HepG2 (cell line): Measurements from ENCODE around the gene FBF1. TPM values are rescaled to one million over a fixed set of nuclear protein-coding genes. Genes with fewer than 3 reads are reported as not detected.

Experiments
- ATF7 ChIP-seq, 2 experiments: fragments of 450-650 bp in 1 of 2; sonication (generic) in 1 of 2; formaldehyde crosslinking in 1 of 2; IDR thresholded peaks; 2 replicates each; pipeline versions ENCODE4 v1.4.0 to v1.6.1; 2016 to 2020; ENCODE audit warnings: antibody characterized with exemption in 1 of 2, mild to moderate bottlenecking in 1 of 2, missing genetic modification reagents in 1 of 2
- DPF2 ChIP-seq: sonication (generic); formaldehyde crosslinking; IDR thresholded peaks from 2 replicates; pipeline ENCODE4 v1.4.0; 2020; ENCODE audit warnings: mild to moderate bottlenecking, low read depth, missing genetic modification reagents, borderline replicate concordance
- HMG20B ChIP-seq: conservative IDR thresholded peaks from 2 replicates; pipeline ENCODE4 v1.6.1; 2016; ENCODE audit warnings: missing genetic modification reagents, missing compliant biosample characterization
- ISL2 ChIP-seq: sonication (generic); formaldehyde crosslinking; IDR thresholded peaks from 2 replicates; pipeline ENCODE4 v1.5.0; 2020; ENCODE audit warnings: missing genetic modification reagents
- NFYC ChIP-seq: IDR thresholded peaks from 2 replicates; pipeline ENCODE4 v1.6.1; 2016; ENCODE audit warnings: missing genetic modification reagents, missing compliant biosample characterization
- RNF2 ChIP-seq: fragments of 450-650 bp; conservative IDR thresholded peaks from 2 replicates; pipeline ENCODE4 v1.6.1; 2016; ENCODE audit warnings: low read depth
- YEATS2 ChIP-seq: sonication (generic); formaldehyde crosslinking; IDR thresholded peaks from 2 replicates; pipeline ENCODE4 v1.4.0; 2020; ENCODE audit warnings: missing genetic modification reagents, borderline replicate concordance
- ZNF136 ChIP-seq: sonication (generic); formaldehyde crosslinking; IDR thresholded peaks from 2 replicates; pipeline ENCODE4 v1.8.1; 2022; ENCODE audit warnings: low read depth, mild to moderate bottlenecking, moderate library complexity, missing genetic modification reagents
- ZNF138 ChIP-seq: sonication (generic); formaldehyde crosslinking; IDR thresholded peaks from 2 replicates; pipeline ENCODE4 v1.5.0; 2020; ENCODE audit warnings: mild to moderate bottlenecking, low read depth, missing genetic modification reagents
- polyA plus RNA-seq, 8 experiments: library from polyadenylated mRNA; depleted of rRNA in 3 of 8; stranded (reverse) in 7 of 8; unstranded in 1 of 8; fragments of >200 nt; fragmentation: Illumina TruSeq in 4 of 8; extraction: Trizol in 4 of 8; gene quantifications; 2 replicates each; pipeline versions ENCODE4 v1.2.1 to v1.2.3, GENCODE V29; 2011 to 2016; ENCODE audit warnings: low read depth in 4 of 8, missing spikeins in 1 of 8, mixed read lengths in 1 of 8; ENCODE audit not compliant: insufficient read depth in 1 of 8
- total RNA-seq, 5 experiments: library from RNA; depleted of rRNA; stranded (reverse); fragments of >200 nt; fragmentation: Illumina TruSeq; extraction: Trizol; gene quantifications; 2 replicates each; pipeline ENCODE4 v1.2.3, GENCODE V29; 2016; ENCODE audit warnings: low read depth in 1 of 5
- TF ChIP-seq, protein P1 (sequence below): sonication (generic); formaldehyde crosslinking; IDR thresholded peaks from 2 replicates; pipeline ENCODE4 v1.4.0; 2020; ENCODE audit warnings: missing genetic modification reagents
- TF ChIP-seq, protein P2 (sequence below): sonication (generic); formaldehyde crosslinking; IDR thresholded peaks from 2 replicates; pipeline ENCODE4 v1.4.0; 2020; ENCODE audit warnings: missing genetic modification reagents
- TF ChIP-seq, protein P3 (sequence below), 2 experiments: sonication (generic) in 1 of 2; formaldehyde crosslinking in 1 of 2; IDR thresholded peaks; 2 replicates each; pipeline versions ENCODE4 v1.4.0 to v1.6.1; 2018 to 2020; ENCODE audit warnings: missing genetic modification reagents in 2 of 2, borderline replicate concordance in 1 of 2, low read depth in 1 of 2, mild to moderate bottlenecking in 1 of 2, missing biosample characterization in 1 of 2
- TF ChIP-seq, protein P4 (sequence below): sonication (generic); formaldehyde crosslinking; conservative IDR thresholded peaks from 2 replicates; pipeline ENCODE4 v1.4.0; 2020; ENCODE audit warnings: missing genetic modification reagents
- TF ChIP-seq, protein P5 (sequence below): sonication (generic); formaldehyde crosslinking; IDR thresholded peaks from 2 replicates; pipeline ENCODE4 v1.4.0; 2020; ENCODE audit warnings: low read depth, missing genetic modification reagents

FBF1 gene
- total and polyA plus RNA-seq, 2 of the 13 experiments (the other 11 are each of a cell fraction or from before 2014, with no cell fraction given) = 2.4 to 8.1 TPM

DNA sequence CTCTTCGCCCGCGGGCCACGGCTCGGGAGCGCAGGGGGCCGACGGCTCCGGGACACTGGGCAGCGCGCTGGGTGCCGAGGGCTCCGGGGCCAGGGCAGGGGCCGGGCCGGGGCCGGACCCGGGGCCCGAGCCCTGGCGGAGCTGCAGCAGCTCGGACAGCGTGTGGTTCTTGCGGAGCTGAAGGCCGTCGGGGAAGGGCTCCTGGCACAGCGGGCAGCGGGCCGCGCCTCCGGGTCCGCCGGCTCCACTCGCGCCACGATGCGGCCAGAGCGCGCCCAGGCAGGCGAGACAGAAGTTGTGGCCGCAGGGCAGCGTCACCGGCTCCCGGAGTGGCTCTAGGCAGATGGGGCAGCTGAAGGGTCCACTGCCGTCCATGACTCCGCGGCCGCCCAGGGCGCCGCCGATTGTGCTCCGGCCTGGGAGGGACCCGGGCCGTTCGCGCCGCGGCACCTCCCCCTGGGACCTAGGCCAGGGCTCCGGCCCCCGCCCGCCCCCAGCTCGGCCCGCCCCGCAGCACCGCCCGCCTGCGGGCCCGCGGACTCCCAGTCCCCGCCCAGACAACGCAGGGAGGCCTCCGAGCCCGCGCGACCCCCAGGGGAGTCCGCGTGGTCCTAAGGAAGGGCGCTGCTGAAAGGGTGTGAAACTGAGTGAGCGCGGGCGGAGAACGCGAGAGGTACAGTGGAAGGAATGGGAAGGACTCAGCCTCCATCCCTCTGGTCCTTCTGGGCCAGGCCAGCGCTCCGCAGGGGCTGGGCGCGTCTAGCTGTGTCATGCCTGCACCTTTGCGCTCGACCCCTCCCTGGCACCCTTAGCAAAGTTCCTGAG is 62.5 kb downstream of the FBF1 start, which contains the start of gene TRIM47 (continued):
- TF ChIP-seq, protein P1, sequence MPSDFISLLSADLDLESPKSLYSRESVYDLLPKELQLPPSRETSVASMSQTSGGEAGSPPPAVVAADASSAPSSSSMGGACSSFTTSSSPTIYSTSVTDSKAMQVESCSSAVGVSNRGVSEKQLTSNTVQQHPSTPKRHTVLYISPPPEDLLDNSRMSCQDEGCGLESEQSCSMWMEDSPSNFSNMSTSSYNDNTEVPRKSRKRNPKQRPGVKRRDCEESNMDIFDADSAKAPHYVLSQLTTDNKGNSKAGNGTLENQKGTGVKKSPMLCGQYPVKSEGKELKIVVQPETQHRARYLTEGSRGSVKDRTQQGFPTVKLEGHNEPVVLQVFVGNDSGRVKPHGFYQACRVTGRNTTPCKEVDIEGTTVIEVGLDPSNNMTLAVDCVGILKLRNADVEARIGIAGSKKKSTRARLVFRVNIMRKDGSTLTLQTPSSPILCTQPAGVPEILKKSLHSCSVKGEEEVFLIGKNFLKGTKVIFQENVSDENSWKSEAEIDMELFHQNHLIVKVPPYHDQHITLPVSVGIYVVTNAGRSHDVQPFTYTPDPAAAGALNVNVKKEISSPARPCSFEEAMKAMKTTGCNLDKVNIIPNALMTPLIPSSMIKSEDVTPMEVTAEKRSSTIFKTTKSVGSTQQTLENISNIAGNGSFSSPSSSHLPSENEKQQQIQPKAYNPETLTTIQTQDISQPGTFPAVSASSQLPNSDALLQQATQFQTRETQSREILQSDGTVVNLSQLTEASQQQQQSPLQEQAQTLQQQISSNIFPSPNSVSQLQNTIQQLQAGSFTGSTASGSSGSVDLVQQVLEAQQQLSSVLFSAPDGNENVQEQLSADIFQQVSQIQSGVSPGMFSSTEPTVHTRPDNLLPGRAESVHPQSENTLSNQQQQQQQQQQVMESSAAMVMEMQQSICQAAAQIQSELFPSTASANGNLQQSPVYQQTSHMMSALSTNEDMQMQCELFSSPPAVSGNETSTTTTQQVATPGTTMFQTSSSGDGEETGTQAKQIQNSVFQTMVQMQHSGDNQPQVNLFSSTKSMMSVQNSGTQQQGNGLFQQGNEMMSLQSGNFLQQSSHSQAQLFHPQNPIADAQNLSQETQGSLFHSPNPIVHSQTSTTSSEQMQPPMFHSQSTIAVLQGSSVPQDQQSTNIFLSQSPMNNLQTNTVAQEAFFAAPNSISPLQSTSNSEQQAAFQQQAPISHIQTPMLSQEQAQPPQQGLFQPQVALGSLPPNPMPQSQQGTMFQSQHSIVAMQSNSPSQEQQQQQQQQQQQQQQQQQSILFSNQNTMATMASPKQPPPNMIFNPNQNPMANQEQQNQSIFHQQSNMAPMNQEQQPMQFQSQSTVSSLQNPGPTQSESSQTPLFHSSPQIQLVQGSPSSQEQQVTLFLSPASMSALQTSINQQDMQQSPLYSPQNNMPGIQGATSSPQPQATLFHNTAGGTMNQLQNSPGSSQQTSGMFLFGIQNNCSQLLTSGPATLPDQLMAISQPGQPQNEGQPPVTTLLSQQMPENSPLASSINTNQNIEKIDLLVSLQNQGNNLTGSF = no peak
- TF ChIP-seq, protein P2, sequence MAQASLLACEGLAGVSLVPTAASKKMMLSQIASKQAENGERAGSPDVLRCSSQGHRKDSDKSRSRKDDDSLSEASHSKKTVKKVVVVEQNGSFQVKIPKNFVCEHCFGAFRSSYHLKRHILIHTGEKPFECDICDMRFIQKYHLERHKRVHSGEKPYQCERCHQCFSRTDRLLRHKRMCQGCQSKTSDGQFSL (CRISPR knock-in tag) = peak; percentile 51; the same call in 1 of the 2 replicates
- TF ChIP-seq HMG20B = no peak
- 0 out of 2 replicates have a peak, but pooled peaks have one; percentile 27 for TF ChIP-seq ZNF138 (CRISPR knock-in tag)
- peak; percentile 39; the same call in 1 of the 2 replicates for TF ChIP-seq DPF2 (CRISPR knock-in tag)
- TF ChIP-seq RNF2 = no peak
- TF ChIP-seq, protein P3, sequence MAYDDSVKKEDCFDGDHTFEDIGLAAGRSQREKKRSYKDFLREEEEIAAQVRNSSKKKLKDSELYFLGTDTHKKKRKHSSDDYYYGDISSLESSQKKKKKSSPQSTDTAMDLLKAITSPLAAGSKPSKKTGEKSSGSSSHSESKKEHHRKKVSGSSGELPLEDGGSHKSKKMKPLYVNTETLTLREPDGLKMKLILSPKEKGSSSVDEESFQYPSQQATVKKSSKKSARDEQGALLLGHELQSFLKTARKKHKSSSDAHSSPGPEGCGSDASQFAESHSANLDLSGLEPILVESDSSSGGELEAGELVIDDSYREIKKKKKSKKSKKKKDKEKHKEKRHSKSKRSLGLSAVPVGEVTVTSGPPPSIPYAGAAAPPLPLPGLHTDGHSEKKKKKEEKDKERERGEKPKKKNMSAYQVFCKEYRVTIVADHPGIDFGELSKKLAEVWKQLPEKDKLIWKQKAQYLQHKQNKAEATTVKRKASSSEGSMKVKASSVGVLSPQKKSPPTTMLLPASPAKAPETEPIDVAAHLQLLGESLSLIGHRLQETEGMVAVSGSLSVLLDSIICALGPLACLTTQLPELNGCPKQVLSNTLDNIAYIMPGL (CRISPR knock-in tag; IDR thresholded peaks at IDR 0.05; ENCODE audit: borderline replicate concordance in 1 of 2, low read depth in 1 of 2) = peak in 1 of 2 experiments; percentile 62; a peak in 3 of 4 replicates
- TF ChIP-seq, protein P4, sequence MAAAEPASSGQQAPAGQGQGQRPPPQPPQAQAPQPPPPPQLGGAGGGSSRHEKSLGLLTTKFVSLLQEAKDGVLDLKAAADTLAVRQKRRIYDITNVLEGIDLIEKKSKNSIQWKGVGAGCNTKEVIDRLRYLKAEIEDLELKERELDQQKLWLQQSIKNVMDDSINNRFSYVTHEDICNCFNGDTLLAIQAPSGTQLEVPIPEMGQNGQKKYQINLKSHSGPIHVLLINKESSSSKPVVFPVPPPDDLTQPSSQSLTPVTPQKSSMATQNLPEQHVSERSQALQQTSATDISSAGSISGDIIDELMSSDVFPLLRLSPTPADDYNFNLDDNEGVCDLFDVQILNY (CRISPR knock-in tag) = peak; percentile 11; the same call in 1 of the 2 replicates
- no peak for TF ChIP-seq ATF7 (IDR thresholded peaks at IDR 0.05)
- TF ChIP-seq ATF7 (CRISPR knock-in tag; IDR thresholded peaks at IDR 0.05) = no peak
- no peak; the same call in 1 of the 2 replicates for TF ChIP-seq NFYC (CRISPR knock-in tag)
- 0 out of 2 replicates have a peak, but pooled peaks have one; percentile 19 for TF ChIP-seq YEATS2 (CRISPR knock-in tag)
- TF ChIP-seq, protein P5, sequence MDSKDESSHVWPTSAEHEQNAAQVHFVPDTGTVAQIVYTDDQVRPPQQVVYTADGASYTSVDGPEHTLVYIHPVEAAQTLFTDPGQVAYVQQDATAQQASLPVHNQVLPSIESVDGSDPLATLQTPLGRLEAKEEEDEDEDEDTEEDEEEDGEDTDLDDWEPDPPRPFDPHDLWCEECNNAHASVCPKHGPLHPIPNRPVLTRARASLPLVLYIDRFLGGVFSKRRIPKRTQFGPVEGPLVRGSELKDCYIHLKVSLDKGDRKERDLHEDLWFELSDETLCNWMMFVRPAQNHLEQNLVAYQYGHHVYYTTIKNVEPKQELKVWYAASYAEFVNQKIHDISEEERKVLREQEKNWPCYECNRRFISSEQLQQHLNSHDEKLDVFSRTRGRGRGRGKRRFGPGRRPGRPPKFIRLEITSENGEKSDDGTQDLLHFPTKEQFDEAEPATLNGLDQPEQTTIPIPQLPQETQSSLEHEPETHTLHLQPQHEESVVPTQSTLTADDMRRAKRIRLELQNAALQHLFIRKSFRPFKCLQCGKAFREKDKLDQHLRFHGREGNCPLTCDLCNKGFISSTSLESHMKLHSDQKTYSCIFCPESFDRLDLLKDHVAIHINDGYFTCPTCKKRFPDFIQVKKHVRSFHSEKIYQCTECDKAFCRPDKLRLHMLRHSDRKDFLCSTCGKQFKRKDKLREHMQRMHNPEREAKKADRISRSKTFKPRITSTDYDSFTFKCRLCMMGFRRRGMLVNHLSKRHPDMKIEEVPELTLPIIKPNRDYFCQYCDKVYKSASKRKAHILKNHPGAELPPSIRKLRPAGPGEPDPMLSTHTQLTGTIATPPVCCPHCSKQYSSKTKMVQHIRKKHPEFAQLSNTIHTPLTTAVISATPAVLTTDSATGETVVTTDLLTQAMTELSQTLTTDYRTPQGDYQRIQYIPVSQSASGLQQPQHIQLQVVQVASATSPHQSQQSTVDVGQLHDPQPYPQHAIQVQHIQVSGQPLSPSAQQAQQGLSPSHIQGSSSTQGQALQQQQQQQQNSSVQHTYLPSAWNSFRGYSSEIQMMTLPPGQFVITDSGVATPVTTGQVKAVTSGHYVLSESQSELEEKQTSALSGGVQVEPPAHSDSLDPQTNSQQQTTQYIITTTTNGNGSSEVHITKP (CRISPR knock-in tag) = peak; percentile 86; the same call in 1 of the 2 replicates
- TF ChIP-seq ZNF136 (CRISPR knock-in tag) = peak; percentile 44; the same call in 1 of the 2 replicates
- TF ChIP-seq ISL2 (CRISPR knock-in tag) = peak; percentile 70; the same call in 1 of the 2 replicates
